Type B pancreatic cell (in vitro differentiated cells): ENCODE measurements around the gene PARP8. TPM values are rescaled to one million over a fixed set of nuclear protein-coding genes. Genes with fewer than 3 reads are reported as not detected.

ENCODE experiments used
- DNase-seq: peaks from one replicate; pipeline ENCODE4 v3.0.0; 2021; ENCODE audit warnings: mixed read lengths; ENCODE audit not compliant: unreplicated experiment; ENCODE audit errors: extremely low spot score
- H3K27ac Mint-ChIP-seq: 2 replicates; pipeline ENCODE4 v1.8.0; 2021; ENCODE audit warnings: mild to moderate bottlenecking, mixed read lengths
- H3K27me3 Mint-ChIP-seq: 2 replicates; pipeline ENCODE4 v1.8.0; 2021; ENCODE audit warnings: mixed read lengths
- H3K36me3 Mint-ChIP-seq: 2 replicates; pipeline ENCODE4 v1.8.0; 2021; ENCODE audit warnings: mixed read lengths
- H3K4me1 Mint-ChIP-seq: one replicate; pipeline ENCODE4 v1.8.0; 2021; ENCODE audit warnings: mixed read lengths; ENCODE audit not compliant: unreplicated experiment
- H3K4me3 Mint-ChIP-seq: 2 replicates; pipeline ENCODE4 v1.8.0; 2021; ENCODE audit warnings: mild to moderate bottlenecking, mixed read lengths
- H3K9me3 Mint-ChIP-seq: 2 replicates; pipeline ENCODE4 v1.8.0; 2021; ENCODE audit warnings: mixed read lengths
- total RNA-seq: library from RNA; stranded (reverse); gene quantifications from 2 replicates; pipeline ENCODE4 v1.2.1, GENCODE V29; 2021; ENCODE audit warnings: low replicate concordance
- TF ChIP-seq, protein P1 (sequence below): fragments of 200-600 bp; sonication (generic); conservative IDR thresholded peaks from 2 replicates; pipeline ENCODE4 v1.5.0; 2021; ENCODE audit warnings: antibody characterized with exemption, mild to moderate bottlenecking

PARP8 gene
- total RNA-seq, 1 donor from 2014 or later = 19.6 TPM

DNA sequence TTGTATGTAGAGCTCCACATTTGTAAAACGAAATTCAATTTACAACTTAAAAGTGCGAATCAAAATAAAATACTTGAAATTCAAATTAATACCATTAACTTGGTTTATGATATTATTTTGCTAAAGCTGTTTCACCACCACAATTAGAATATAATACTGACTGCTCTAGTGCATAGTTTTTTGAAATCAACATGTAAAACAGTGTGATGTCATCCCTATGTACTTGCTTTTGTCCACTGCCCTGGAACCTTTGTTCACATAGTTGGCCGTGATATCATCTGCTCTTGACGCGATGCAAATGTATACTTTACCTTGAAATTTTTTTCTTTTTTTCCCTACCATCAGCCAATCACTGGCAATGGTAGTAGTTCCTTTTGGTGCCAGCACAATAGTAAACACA lies 125.4 kb downstream of the PARP8 start:
- TF ChIP-seq, protein P1, sequence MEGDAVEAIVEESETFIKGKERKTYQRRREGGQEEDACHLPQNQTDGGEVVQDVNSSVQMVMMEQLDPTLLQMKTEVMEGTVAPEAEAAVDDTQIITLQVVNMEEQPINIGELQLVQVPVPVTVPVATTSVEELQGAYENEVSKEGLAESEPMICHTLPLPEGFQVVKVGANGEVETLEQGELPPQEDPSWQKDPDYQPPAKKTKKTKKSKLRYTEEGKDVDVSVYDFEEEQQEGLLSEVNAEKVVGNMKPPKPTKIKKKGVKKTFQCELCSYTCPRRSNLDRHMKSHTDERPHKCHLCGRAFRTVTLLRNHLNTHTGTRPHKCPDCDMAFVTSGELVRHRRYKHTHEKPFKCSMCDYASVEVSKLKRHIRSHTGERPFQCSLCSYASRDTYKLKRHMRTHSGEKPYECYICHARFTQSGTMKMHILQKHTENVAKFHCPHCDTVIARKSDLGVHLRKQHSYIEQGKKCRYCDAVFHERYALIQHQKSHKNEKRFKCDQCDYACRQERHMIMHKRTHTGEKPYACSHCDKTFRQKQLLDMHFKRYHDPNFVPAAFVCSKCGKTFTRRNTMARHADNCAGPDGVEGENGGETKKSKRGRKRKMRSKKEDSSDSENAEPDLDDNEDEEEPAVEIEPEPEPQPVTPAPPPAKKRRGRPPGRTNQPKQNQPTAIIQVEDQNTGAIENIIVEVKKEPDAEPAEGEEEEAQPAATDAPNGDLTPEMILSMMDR = no peak
- Mint-ChIP-seq H3K27ac (no peak overlapping the region), H3K27me3 (no peaks in the 10 kb centered on the region), H3K4me1 (no peaks in the 10 kb centered on the region), H3K4me3 (no peak overlapping the region), H3K9me3 (no peaks in the 10 kb centered on the region), H3K36me3 (no peaks in the 10 kb centered on the region)
- no peak for DNase-seq

DNA sequence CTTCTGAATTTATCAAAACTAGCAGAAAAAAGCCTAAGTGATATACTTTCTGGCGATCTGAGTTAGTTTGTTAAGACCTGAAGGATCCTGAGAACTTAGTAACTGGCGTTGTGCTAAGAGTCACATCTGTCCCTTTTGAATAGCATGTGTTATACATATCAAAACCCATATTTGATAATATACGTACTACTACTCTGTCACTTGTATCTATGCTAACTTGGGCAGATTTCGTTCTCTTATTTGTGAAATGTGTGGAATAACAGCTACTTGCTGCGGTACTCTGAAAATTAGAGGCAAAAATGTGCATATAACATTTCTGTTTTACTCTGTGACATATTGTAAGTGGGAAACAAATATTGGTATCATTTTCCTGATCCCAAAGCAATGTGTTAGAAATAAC lies 126.4 kb downstream of the PARP8 start:
- H3K9me3 Mint-ChIP-seq = no peaks in the 10 kb centered on the region

DNA sequence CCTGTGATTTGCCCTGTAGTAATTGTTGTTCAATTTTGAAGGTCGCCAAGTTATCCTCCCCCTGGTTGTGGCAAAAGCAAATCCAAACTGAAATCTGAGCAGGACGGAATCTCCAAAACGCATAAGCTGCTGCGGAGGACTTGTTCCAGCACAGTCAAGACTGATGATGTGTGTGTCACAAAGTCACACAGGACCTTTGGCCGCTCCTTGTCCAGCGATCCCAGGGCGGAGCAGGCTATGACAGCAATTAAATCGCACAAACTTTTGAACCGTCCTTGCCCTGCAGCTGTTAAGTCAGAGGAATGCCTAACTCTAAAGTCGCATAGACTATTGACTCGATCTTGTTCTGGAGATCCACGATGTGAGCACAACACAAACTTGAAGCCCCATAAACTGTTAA lies 128.4 kb downstream of the PARP8 start:
- DNase-seq = no peak
- Mint-ChIP-seq H3K4me1 (no peaks in the 10 kb centered on the region), H3K4me3 (no peak overlapping the region), H3K27me3 (no peaks in the 10 kb centered on the region), H3K9me3 (no peaks in the 10 kb centered on the region), H3K36me3 (peaks cover 4% of the 10 kb centered on the region), H3K27ac (no peak overlapping the region)
- TF ChIP-seq, protein P1 = no peak

More for the DNA sequence above, 126.4 kb downstream of the PARP8 start:
- TF ChIP-seq, protein P1 = no peak
- no peaks in the 10 kb centered on the region for H3K4me1 Mint-ChIP-seq
- H3K27me3 Mint-ChIP-seq = no peaks in the 10 kb centered on the region
- DNase-seq = no peak
- no peak overlapping the region for H3K27ac Mint-ChIP-seq
- H3K4me3 Mint-ChIP-seq = no peak overlapping the region
- H3K36me3 Mint-ChIP-seq = no peaks in the 10 kb centered on the region

DNA sequence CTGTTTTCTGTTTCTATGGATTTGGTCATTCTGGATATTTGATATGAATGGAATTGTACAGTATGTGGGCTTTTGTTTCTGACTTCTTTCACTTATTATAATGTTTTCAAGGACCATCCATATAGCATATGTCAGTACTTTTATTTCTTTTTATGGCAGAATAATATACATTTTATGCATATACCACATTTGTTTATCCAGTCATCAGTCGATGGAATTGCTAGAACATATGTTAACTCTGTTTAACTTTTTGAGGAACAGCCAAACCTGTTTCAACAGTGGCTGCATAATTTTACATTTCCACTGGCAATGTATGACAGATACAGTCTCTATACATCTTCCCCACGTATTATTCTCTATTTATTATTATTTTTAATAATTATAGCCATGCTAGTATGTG lies 131.6 kb downstream of the PARP8 start:
- DNase-seq = no peak
- H3K9me3 Mint-ChIP-seq = peaks cover 2% of the 10 kb centered on the region
- H3K4me1 Mint-ChIP-seq = no peaks in the 10 kb centered on the region
- no peaks in the 10 kb centered on the region for H3K27me3 Mint-ChIP-seq
- H3K4me3 Mint-ChIP-seq = no peak overlapping the region
- no peak overlapping the region for H3K27ac Mint-ChIP-seq
- TF ChIP-seq, protein P1 = no peak
- H3K36me3 Mint-ChIP-seq = peaks cover 8% of the 10 kb centered on the region

DNA sequence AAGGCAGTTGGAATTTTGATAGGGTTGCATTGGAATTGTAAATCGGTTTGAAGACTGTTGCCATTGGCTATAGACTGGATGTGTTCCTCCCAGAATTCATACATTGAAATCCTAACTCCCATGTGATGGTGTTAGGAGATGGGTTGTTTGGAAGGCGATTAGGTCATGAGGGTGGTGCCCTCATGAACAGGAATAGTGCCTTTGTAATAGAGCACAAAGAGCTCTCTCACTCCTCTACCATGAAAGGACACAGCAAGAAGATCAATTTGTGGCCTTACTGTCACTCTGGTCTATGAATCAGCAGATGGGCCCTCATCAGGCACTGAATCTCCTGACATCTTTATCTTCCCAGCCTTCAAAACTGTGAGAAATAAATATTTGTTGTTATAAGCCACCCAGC lies 133.2 kb downstream of the PARP8 start:
- Mint-ChIP-seq H3K27ac (no peak overlapping the region), H3K27me3 (no peaks in the 10 kb centered on the region), H3K4me1 (no peaks in the 10 kb centered on the region), H3K4me3 (no peak overlapping the region), H3K9me3 (peaks cover 4% of the 10 kb centered on the region), H3K36me3 (peaks cover 12% of the 10 kb centered on the region)
- TF ChIP-seq, protein P1 = no peak
- DNase-seq = no peak

DNA sequence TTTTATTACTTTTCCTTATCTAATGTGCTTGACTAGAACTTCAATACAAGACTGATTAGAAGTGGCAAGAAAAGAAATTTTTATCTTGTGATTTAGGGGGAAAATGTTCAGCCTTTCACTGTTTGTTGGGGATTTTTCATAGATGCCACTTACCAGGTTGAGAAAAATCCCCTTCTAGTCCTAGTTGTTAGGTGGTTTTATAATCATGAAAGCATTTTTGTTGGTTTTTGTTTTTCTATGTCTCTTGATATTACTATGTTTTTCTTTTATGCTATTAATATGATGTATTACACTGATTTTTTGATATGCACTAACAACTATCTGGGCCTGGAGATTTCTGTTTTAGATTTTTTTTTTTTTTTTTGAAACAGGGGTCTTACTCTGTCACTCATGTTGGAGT lies 134.0 kb downstream of the PARP8 start:
- no peak for DNase-seq
- H3K4me1 Mint-ChIP-seq = no peaks in the 10 kb centered on the region
- no peak overlapping the region for H3K4me3 Mint-ChIP-seq
- no peak overlapping the region for H3K27ac Mint-ChIP-seq
- H3K9me3 Mint-ChIP-seq = peaks cover 4% of the 10 kb centered on the region
- H3K27me3 Mint-ChIP-seq = no peaks in the 10 kb centered on the region
- TF ChIP-seq, protein P1 = no peak
- peaks cover 12% of the 10 kb centered on the region for H3K36me3 Mint-ChIP-seq
